Fibroblast of lung (primary cell): Measurements from ENCODE around the gene DEDD2.

ENCODE experiments used
- CTCF ChIP-seq, 2 donors: IDR thresholded peaks in 1 of 2; conservative IDR thresholded peaks in 1 of 2; 1 replicate in 1 of 2; 2 replicates in 1 of 2; pipeline ENCODE4 v1.5.1; 2011 to 2012; ENCODE audit warnings: low read length in 2 of 2, control low read depth in 1 of 2, inconsistent platforms in 1 of 2, low read depth in 1 of 2, mild to moderate bottlenecking in 1 of 2
- EZH2 ChIP-seq: IDR thresholded peaks from 2 replicates; pipeline ENCODE4 v1.5.1; 2012; ENCODE audit warnings: low read length, control low read depth, mild to moderate bottlenecking; ENCODE audit errors: missing control alignments

- no peak for TF ChIP-seq CTCF (conservative IDR thresholded peaks at IDR 0.05 in 1 of 2, IDR thresholded peaks at IDR 0.05 in 1 of 2; ENCODE audit: low read depth in 1 of 2, low read length in 2 of 2)
- no peak for TF ChIP-seq EZH2
Measured at GRCh38 chr19:42229301-42229854, 11.9 kb upstream of the DEDD2 start.
